ENCODE results near the gene DHDDS. TPM values are rescaled to one million over a fixed set of nuclear protein-coding genes. Genes with fewer than 3 reads are reported as not detected.

DHDDS gene
- total RNA-seq, 1 experiment from 2014 or later, result 52.2 TPM

Other genes starting within 250 kb of the DHDDS start
- gene CATSPER4, start 241.7 kb upstream of the DHDDS start, total RNA-seq (2014; rRNA removed), result not detected in 2 replicates
- gene CEP85, start 198.1 kb upstream of the DHDDS start, total RNA-seq (2014; rRNA removed), result 17.8 and 20.8 TPM in 2 replicates
- 221 and 264 TPM in 2 replicates for gene SH3BGRL3, start 152.2 kb upstream of the DHDDS start, total RNA-seq (2014; rRNA removed)
- 5.1 and 5.2 TPM in 2 replicates for gene UBXN11, start 125.7 kb upstream of the DHDDS start, total RNA-seq (2014; rRNA removed)
- gene CD52, start 114.4 kb upstream of the DHDDS start, total RNA-seq (2014; rRNA removed), result not detected in 2 replicates
- not detected in 2 replicates for gene CRYBG2, start 78.2 kb upstream of the DHDDS start, total RNA-seq (2014; rRNA removed)
- not detected in 2 replicates for gene ZNF683, start 59.6 kb upstream of the DHDDS start, total RNA-seq (2014; rRNA removed)
- gene LIN28A, start 21.5 kb upstream of the DHDDS start, total RNA-seq (2014; rRNA removed), result under 0.01 TPM in 1 of 2 replicates, not detected in the other
- 653 and 722 TPM in 2 replicates for gene HMGN2, start 40.1 kb downstream of the DHDDS start, total RNA-seq (2014; rRNA removed)
- 5.7 and 7.2 TPM in 2 replicates for gene RPS6KA1, start 97.4 kb downstream of the DHDDS start, total RNA-seq (2014; rRNA removed)

All from LHCN-M2 (cell line).